DOHH2 (cell line): ENCODE data around the gene ABTB1.

Experiments used
- CTCF ChIP-seq: fragments of 200-600 bp; sonication (generic); IDR thresholded peaks from one replicate; pipeline ENCODE4 v1.5.1; 2014; ENCODE audit warnings: antibody characterized with exemption, mild to moderate bottlenecking, low read depth, low read length; ENCODE audit not compliant: poor library complexity, severe bottlenecking
- EZH2phosphoT487 ChIP-seq: fragments of 200-600 bp; sonication (generic); IDR thresholded peaks from 2 replicates; pipeline ENCODE4 v1.6.1; 2017; ENCODE audit warnings: borderline replicate concordance, mild to moderate bottlenecking, antibody characterized with exemption, low read length, moderate library complexity, mixed read lengths

GRCh38 chr3:127628788-127629466 lies 43.8 kb upstream of the ABTB1 start, which contains the start of gene PODXL2:
- no peak for TF ChIP-seq CTCF
- TF ChIP-seq EZH2phosphoT487: no peak
